ENCODE data around the gene USP48. TPM values are rescaled to one million over a fixed set of nuclear protein-coding genes. Genes with fewer than 3 reads are reported as not detected.
A peak's percentile ranks its signal among the peaks of the same experiment; 100 is the strongest.

The USP48 gene
- total RNA-seq, 1 donor from 2014 or later, result 86.5 TPM

- DNase-seq (ENCODE audit: low spot score in 2 of 2, unreplicated experiment in 2 of 2), result no peak
- Mint-ChIP-seq H3K4me1 (no peaks in the 10 kb centered on the region), H3K36me3 (peaks cover 15% of the 10 kb centered on the region), H3K9me3 (no peaks in the 10 kb centered on the region), H3K27me3 (ENCODE audit: low read depth) (peaks cover 4% of the 10 kb centered on the region), H3K4me3 (no peak overlapping the region), H3K27ac (peak overlapping the region; percentile 4)
- TF ChIP-seq CTCF (IDR thresholded peaks at IDR 0.05; ENCODE audit: unreplicated experiment), result no peak
Measured at GRCh38 chr1:21816602-21817302, 33.8 kb upstream of the USP48 start.

GRCh38 chr1:21815724-21816321, 32.9 kb upstream of the USP48 start:
- Mint-ChIP-seq H3K27ac (no peak overlapping the region), H3K36me3 (peaks cover 9% of the 10 kb centered on the region), H3K27me3 (ENCODE audit: low read depth) (peaks cover 4% of the 10 kb centered on the region), H3K4me1 (no peaks in the 10 kb centered on the region), H3K9me3 (no peaks in the 10 kb centered on the region), H3K4me3 (no peak overlapping the region)
- DNase-seq (ENCODE audit: low spot score in 2 of 2, unreplicated experiment in 2 of 2), result no peak
- TF ChIP-seq CTCF (IDR thresholded peaks at IDR 0.05; ENCODE audit: unreplicated experiment), result no peak

GRCh38 chr1:21814981-21815582, 32.1 kb upstream of the USP48 start:
- no peak for TF ChIP-seq CTCF (IDR thresholded peaks at IDR 0.05; ENCODE audit: unreplicated experiment)
- H3K4me3 Mint-ChIP-seq, result peak overlapping the region; percentile 52
- peaks cover 4% of the 10 kb centered on the region for H3K27me3 Mint-ChIP-seq (ENCODE audit: low read depth)
- no peak for DNase-seq (ENCODE audit: low spot score in 2 of 2, unreplicated experiment in 2 of 2)
- no peak overlapping the region for H3K27ac Mint-ChIP-seq
- H3K36me3 Mint-ChIP-seq, result peaks cover 6% of the 10 kb centered on the region
- H3K9me3 Mint-ChIP-seq, result no peaks in the 10 kb centered on the region
- no peaks in the 10 kb centered on the region for H3K4me1 Mint-ChIP-seq

- Mint-ChIP-seq H3K9me3 (no peaks in the 10 kb centered on the region), H3K4me1 (no peaks in the 10 kb centered on the region), H3K27me3 (ENCODE audit: low read depth) (peaks cover 4% of the 10 kb centered on the region), H3K27ac (no peak overlapping the region), H3K4me3 (peak overlapping the region; percentile 52), H3K36me3 (no peaks in the 10 kb centered on the region)
- DNase-seq (ENCODE audit: low spot score in 2 of 2, unreplicated experiment in 2 of 2), result peak in 1 of 2 experiments; percentile 50
- TF ChIP-seq CTCF (IDR thresholded peaks at IDR 0.05; ENCODE audit: unreplicated experiment), result peak; percentile 94
Measured at GRCh38 chr1:21814241-21814918, 31.4 kb upstream of the USP48 start.

GRCh38 chr1:21813542-21813941, 30.6 kb upstream of the USP48 start:
- Mint-ChIP-seq H3K27me3 (ENCODE audit: low read depth) (peaks cover 4% of the 10 kb centered on the region), H3K4me1 (no peaks in the 10 kb centered on the region), H3K9me3 (no peaks in the 10 kb centered on the region), H3K36me3 (no peaks in the 10 kb centered on the region), H3K27ac (no peak overlapping the region), H3K4me3 (peak overlapping the region; percentile 22)
- DNase-seq (ENCODE audit: low spot score in 2 of 2, unreplicated experiment in 2 of 2), result no peak
- TF ChIP-seq CTCF (IDR thresholded peaks at IDR 0.05; ENCODE audit: unreplicated experiment), result no peak

All from mesothelial cell of epicardium (in vitro differentiated cells).